Motor neuron (in vitro differentiated cells): ENCODE results near the gene EPHA7. TPM values are rescaled to one million over a fixed set of nuclear protein-coding genes. Genes with fewer than 3 reads are reported as not detected.

ENCODE experiments used
- ATAC-seq, 8 experiments: fragments of 200-7000 bp; cut with Tn5 transposase; replicated peaks in 6 of 8; 2 replicates each; pipeline ENCODE4 v1.8.0; 2021; ENCODE audit warnings: mild to moderate bottlenecking in 8 of 8, moderate library complexity in 8 of 8
- H3K27ac ChIP-seq, 2 donors: fragments of 250-450 bp; sonication (Bioruptor Pico); 2 replicates each; pipeline ENCODE4 v1.9.0; 2021; ENCODE audit warnings: antibody characterized with exemption in 2 of 2, mild to moderate bottlenecking in 2 of 2, moderate library complexity in 1 of 2
- H3K4me1 ChIP-seq, 2 donors: fragments of 250-450 bp; sonication (Bioruptor Pico); replicated peaks in 1 of 2; 2 replicates each; pipeline ENCODE4 v1.6.1; 2021; ENCODE audit warnings: antibody characterized with exemption in 2 of 2, mild to moderate bottlenecking in 2 of 2, moderate library complexity in 1 of 2
- H3K4me3 ChIP-seq, 5 donors: fragments of 250-450 bp; sonication (Bioruptor Pico); 2 replicates each; pipeline ENCODE4 v1.9.0; 2021; ENCODE audit warnings: antibody characterized with exemption in 5 of 5, mild to moderate bottlenecking in 5 of 5, moderate library complexity in 4 of 5
- WGBS, 10 experiments: fragments of 450-650 bp; shearing (Covaris generic); methylation state at CpG; one replicate each; pipeline ENCODE4 v1.0.0; 2022; 5-methylcytosine and 5-hydroxymethylcytosine counted together
- in situ Hi-C, 9 experiments: fragments of 400-800 bp; cut with MboI; loops; one replicate each; pipeline ENCODE4 v1.15.0; 2021; ENCODE audit warnings: low sequenced_read_pairs in 9 of 9, low pct_unique_long_range_greater_than_20kb in 2 of 9; ENCODE audit not compliant: unreplicated experiment in 9 of 9
- total RNA-seq, 8 experiments: library from RNA; unstranded; fragments of 300-600 nt; gene quantifications; 2 replicates each; pipeline versions ENCODE4 v1.2.3 to v1.2.4, GENCODE V29; 2022

The EPHA7 gene
- total RNA-seq, 8 experiments from 2014 or later, result 1.6 to 88.0 (median 20.4) TPM

DNA sequence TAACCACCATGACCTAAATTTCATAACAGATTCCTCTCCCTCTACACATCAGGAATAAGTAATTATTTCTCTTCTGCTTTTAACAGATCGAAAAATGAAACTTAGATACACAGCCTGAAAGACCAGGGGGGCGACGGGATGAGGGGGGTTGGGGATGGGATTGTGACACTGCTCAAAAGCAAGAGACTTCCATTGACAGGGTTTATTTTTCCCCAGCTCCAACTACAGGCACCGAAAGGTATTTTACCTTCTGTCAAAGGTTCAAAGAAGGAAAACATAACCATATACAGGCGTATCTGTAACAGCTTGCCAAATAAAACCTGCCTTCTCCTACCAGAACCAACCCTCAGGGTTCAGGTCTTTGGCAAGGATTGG, 1.3 kb downstream of the EPHA7 start:
- Histone ChIP-seq H3K27ac (peak overlapping the region; percentile 67 to 71), H3K4me3 (peak overlapping the region; percentile 53 to 78 (median 67)), H3K4me1 (peaks cover 0 to 9% of the 10 kb centered on the region in 2 donors)
- 0 to 6% (median 0%) methylated on average over 1 to 4 of the region's 5 CpGs; no CpG with 5 or more reads in 5 of the 10 experiments for WGBS, 10 experiments
- ATAC-seq, result no peak
- in situ Hi-C loops, result loop anchor here in 2 of 9 experiments (10.0 to 25.0 kb wide), 2 partner anchors 153 to 606 kb away; no protein-coding TSS in a partner anchor

GRCh38 chr6:93417421-93418013, 1.8 kb downstream of the EPHA7 start:
- peak in 1 of 8 experiments; percentile 1 for ATAC-seq
- WGBS, 10 experiments, result 0 to 19% (median 0%) methylated on average over 2 to 23 of the region's 27 CpGs; no CpG with 5 or more reads in 2 of the 10 experiments
- Histone ChIP-seq H3K27ac (peak overlapping the region in 1 of 2 donors; percentile 59), H3K4me3 (peak overlapping the region; percentile 53 to 78 (median 67)), H3K4me1 (peaks cover 0 to 7% of the 10 kb centered on the region in 2 donors)
- in situ Hi-C loops, result loop anchor here in 2 of 9 experiments (10.0 to 25.0 kb wide), 2 partner anchors 153 to 605 kb away; no protein-coding TSS in a partner anchor

- in situ Hi-C loops, result loop anchor here in 2 of 9 experiments (10.0 to 25.0 kb wide), 2 partner anchors 152 to 604 kb away; no protein-coding TSS in a partner anchor
- Histone ChIP-seq H3K4me1 (peaks cover 0 to 4% of the 10 kb centered on the region in 2 donors), H3K27ac (peak overlapping the region in 1 of 2 donors; percentile 59), H3K4me3 (peak overlapping the region; percentile 53 to 78 (median 67))
- 0 to 5% (median 0%) methylated on average over 1 to 23 of the region's 77 CpGs; no CpG with 5 or more reads in 4 of the 10 experiments for WGBS, 10 experiments
- peak in 6 of 8 experiments; percentile 10 to 32 (median 24) for ATAC-seq
These were observed 2.6 kb downstream of the EPHA7 start for GRCh38 chr6:93416571-93417420.

GRCh38 chr6:93413190-93413589, 6.2 kb downstream of the EPHA7 start:
- in situ Hi-C loops, result loop anchor here in 2 of 9 experiments (10.0 to 25.0 kb wide), 2 partner anchors 148 to 601 kb away; no protein-coding TSS in a partner anchor
- H3K4me1 ChIP-seq, result peaks cover 4 to 10% of the 10 kb centered on the region in 2 donors
- no peak for ATAC-seq
- no peak overlapping the region for H3K27ac ChIP-seq
- H3K4me3 ChIP-seq, result peak overlapping the region in 1 of 5 donors; percentile 8

- H3K4me3 ChIP-seq, result no peak overlapping the region
- no peak overlapping the region for H3K27ac ChIP-seq
- no peak for ATAC-seq
- in situ Hi-C loops, result loop anchor here in 2 of 9 experiments (10.0 to 25.0 kb wide), 2 partner anchors 148 to 600 kb away; no protein-coding TSS in a partner anchor
- H3K4me1 ChIP-seq, result peaks cover 4 to 13% of the 10 kb centered on the region in 2 donors
These were observed 6.9 kb downstream of the EPHA7 start for GRCh38 chr6:93412452-93412851.

GRCh38 chr6:93407186-93407585, 12.2 kb downstream of the EPHA7 start:
- 10 to 100% (median 86%) methylated on average over 1 of the region's 1 CpG; no CpG with 5 or more reads in 1 of the 10 experiments for WGBS, 10 experiments
- H3K4me3 ChIP-seq, result no peak overlapping the region
- H3K4me1 ChIP-seq, result peaks cover 4 to 28% of the 10 kb centered on the region in 2 donors
- no peak overlapping the region for H3K27ac ChIP-seq
- in situ Hi-C loops, result loop anchor here in 1 of 9 experiments (25.0 kb wide), 1 partner anchor 595 kb away; no protein-coding TSS in a partner anchor
- ATAC-seq, result peak in 1 of 8 experiments; percentile 40

GRCh38 chr6:93403390-93403789, 16.0 kb downstream of the EPHA7 start:
- H3K27ac ChIP-seq, result no peak overlapping the region
- WGBS, 10 experiments, result 24 to 100% (median 88%) methylated on average over 1 to 3 of the region's 3 CpGs
- ATAC-seq, result no peak
- H3K4me1 ChIP-seq, result peaks cover 8 to 31% of the 10 kb centered on the region in 2 donors
- in situ Hi-C loops, result loop anchor here in 1 of 9 experiments (25.0 kb wide), 1 partner anchor 591 kb away; no protein-coding TSS in a partner anchor
- no peak overlapping the region for H3K4me3 ChIP-seq

- in situ Hi-C loops, result no loop called here
- H3K4me1 ChIP-seq, result peaks cover 17 to 50% of the 10 kb centered on the region in 2 donors
- ATAC-seq, result no peak
- 0 to 71% (median 17%) methylated on average over 1 of the region's 1 CpG; no CpG with 5 or more reads in 1 of the 10 experiments for WGBS, 10 experiments
- no peak overlapping the region for H3K4me3 ChIP-seq
- H3K27ac ChIP-seq, result no peak overlapping the region
These were observed 20.6 kb downstream of the EPHA7 start for GRCh38 chr6:93398723-93399122.

DNA sequence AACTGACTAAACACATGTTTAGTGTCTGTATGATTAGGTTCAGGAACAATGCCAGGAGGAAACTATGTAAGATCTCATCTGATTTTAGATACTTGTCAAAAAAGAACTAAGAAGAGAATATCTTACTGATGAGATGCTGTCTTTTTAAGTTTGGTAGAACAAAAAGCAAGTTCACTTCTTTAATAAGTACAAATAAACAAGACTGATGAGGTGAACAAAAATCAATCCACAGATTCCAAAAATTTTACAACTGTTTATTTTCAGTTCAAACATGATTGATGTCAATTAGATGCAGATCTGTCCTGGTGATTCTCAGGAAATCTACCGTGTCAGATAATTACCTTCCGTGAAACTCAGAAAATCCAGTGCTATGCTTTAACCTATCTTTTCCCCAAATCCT, 24.9 kb downstream of the EPHA7 start:
- in situ Hi-C loops, result no loop called here
- Histone ChIP-seq H3K4me1 (peaks cover 17 to 40% of the 10 kb centered on the region in 2 donors), H3K4me3 (no peak overlapping the region), H3K27ac (no peak overlapping the region)
- ATAC-seq, result no peak
- WGBS, 10 experiments, result 23 to 94% (median 72%) methylated on average over 2 of the region's 2 CpGs

DNA sequence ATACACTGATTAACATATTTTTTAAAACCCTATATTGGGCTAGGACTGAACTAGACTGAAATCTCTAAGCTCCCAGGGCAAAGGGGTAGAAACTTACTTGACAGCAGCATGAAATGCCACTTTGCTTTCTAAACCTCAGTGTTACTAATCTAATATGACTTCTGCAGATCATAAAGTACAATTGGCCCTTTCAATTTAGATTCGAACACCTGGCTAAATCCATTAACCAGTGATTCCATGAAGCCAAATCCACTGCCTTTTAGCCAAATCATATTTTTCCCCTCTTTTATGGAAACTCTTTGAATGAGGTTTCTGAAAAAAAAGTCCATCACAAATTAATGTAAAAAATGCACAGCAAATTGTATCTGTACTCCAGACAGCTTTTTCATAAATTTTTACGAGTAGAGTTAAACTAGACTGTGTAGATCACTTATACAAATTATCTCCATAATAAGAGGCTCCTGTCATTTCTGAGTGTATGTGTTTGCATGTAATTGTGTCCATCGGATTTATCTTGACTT, 25.7 kb downstream of the EPHA7 start:
- H3K4me3 ChIP-seq, result no peak overlapping the region
- in situ Hi-C loops, result no loop called here
- peaks cover 12 to 36% of the 10 kb centered on the region in 2 donors for H3K4me1 ChIP-seq
- ATAC-seq, result no peak
- no peak overlapping the region for H3K27ac ChIP-seq
- 11 to 100% (median 67%) methylated on average over 1 to 3 of the region's 3 CpGs for WGBS, 10 experiments

DNA sequence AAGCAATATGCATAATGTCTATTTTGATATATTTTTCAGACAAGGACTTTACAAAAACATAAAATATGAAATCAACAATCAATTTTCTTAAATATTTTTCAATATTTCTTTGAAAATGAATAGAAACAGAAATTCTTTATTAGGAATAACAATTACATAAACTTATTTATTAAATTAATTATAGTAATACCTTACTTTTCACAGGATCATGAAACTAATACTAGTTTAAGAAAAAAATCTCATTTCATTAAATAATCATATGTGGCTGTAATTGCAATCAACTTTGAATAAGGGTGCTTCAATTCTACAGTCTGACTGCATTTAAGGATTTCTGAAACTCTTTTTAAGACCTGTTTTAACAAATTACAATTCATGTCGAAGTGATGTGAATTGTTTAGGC, 26.6 kb downstream of the EPHA7 start:
- no peak overlapping the region for H3K4me3 ChIP-seq
- in situ Hi-C loops, result no loop called here
- WGBS, 10 experiments, result 0 to 100% (median 43%) methylated on average over 1 of the region's 1 CpG; no CpG with 5 or more reads in 2 of the 10 experiments
- no peak overlapping the region for H3K27ac ChIP-seq
- no peak for ATAC-seq
- H3K4me1 ChIP-seq, result peaks cover 10 to 28% of the 10 kb centered on the region in 2 donors

DNA sequence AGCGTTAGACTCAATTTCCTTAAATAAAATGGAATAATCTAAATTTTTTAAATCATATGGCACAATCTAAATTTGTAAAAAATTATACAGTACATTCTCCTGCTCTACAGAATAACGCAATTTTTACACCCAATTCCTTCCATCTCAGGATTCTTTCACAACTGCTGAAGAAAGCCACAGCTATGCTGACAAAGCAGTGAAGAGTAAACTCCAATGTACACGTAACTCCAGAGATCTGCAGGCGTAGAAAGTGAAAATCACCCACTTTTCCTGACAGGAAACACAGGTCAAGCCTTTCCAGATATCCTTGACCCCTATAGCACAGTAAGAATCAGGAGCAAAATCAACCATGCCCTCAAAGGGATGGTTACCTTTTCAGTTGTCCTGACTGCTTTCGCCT, 27.4 kb downstream of the EPHA7 start:
- in situ Hi-C loops, result no loop called here
- WGBS, 10 experiments, result 23 to 97% (median 87%) methylated on average over 1 to 5 of the region's 5 CpGs
- ATAC-seq, result no peak
- Histone ChIP-seq H3K4me1 (peaks cover 10 to 23% of the 10 kb centered on the region in 2 donors), H3K4me3 (no peak overlapping the region), H3K27ac (no peak overlapping the region)

DNA sequence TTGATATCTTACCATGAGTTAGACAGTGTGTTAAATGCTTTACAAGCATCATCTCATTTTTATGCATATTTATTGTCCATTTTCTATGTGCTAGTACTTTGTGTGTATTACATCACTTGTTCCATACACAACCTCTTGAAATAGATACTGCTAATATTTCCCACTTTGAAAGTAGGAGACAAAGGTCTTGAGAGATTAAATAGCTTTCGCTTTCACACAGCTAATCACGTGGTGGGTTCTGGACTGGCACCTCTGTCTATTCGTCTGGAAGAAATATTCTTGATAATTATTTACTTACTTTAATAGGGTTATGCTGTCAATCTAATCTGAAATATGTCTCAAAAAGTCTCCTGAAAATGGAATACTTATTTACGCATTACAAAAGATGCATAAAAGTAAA, 30.2 kb downstream of the EPHA7 start:
- no peak for ATAC-seq
- WGBS, 10 experiments, result 3 to 100% (median 82%) methylated on average over 1 to 4 of the region's 4 CpGs
- Histone ChIP-seq H3K4me3 (no peak overlapping the region), H3K4me1 (no peaks in the 10 kb centered on the region), H3K27ac (no peak overlapping the region)
- in situ Hi-C loops, result no loop called here
